ENCODE data around the gene ATP11C.

The ATP11C gene

DNA sequence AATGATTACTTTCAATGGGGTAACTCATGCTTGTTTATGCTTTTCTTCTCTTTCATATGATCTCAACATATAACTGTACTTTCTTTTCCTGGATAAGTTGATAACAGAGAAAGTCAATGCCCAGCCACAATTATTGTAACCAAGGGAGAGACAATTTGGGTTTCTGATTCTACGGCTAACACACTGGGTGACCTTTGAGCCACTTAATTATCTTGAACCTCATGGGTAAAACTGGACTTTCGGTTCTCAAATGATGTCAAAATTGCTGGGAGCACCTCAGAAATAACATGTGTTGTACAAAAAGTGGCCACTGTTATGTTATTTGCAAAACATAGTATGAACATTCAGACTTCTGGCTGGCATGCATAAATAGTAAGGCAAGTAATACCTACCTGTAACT lies 145.3 kb downstream of the ATP11C start:
- TF ChIP-seq, protein P1, sequence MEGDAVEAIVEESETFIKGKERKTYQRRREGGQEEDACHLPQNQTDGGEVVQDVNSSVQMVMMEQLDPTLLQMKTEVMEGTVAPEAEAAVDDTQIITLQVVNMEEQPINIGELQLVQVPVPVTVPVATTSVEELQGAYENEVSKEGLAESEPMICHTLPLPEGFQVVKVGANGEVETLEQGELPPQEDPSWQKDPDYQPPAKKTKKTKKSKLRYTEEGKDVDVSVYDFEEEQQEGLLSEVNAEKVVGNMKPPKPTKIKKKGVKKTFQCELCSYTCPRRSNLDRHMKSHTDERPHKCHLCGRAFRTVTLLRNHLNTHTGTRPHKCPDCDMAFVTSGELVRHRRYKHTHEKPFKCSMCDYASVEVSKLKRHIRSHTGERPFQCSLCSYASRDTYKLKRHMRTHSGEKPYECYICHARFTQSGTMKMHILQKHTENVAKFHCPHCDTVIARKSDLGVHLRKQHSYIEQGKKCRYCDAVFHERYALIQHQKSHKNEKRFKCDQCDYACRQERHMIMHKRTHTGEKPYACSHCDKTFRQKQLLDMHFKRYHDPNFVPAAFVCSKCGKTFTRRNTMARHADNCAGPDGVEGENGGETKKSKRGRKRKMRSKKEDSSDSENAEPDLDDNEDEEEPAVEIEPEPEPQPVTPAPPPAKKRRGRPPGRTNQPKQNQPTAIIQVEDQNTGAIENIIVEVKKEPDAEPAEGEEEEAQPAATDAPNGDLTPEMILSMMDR (IDR thresholded peaks at IDR 0.05; ENCODE audit: extremely low read depth, missing control alignments) = no peak
- no peak for DNase-seq (ENCODE audit: low spot score)

DNA sequence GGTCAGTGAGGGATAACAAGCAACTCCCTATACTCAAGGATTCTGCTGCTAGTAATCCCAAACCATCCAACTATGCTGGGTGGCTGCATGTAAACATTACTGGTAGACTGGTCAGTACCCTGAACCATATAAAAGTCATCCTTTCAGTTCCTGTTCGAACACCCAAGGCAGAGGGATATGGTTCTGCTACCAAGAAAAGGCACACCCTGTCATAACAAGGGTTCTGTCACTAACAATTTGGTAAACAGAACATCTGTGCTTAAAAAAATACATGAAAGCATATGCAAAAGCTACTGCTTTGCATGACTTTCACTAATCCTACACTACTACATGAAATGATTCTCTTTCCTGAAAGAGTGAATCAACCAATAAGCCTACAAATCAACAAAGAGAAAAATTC lies 148.0 kb downstream of the ATP11C start:
- TF ChIP-seq, protein P1 (IDR thresholded peaks at IDR 0.05; ENCODE audit: extremely low read depth, missing control alignments) = no peak
- no peak for DNase-seq (ENCODE audit: low spot score)

DNA sequence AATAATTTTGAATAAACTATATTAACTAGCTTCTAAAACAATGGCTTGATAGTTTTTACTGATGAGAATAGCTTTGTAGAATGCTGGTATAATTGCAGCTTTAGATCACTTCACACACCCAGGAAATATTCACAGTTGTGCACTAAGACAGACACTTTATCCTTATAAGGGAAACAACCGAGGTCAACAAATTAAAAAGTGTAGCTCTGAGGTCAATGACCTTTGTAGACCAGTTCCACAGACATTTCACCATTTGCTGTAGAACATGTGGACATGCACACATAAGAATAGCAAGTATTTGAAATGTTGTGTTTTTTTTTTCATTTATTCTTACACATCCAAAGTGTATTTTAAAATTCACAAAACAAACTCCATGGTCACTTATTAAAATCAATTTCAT lies 148.9 kb downstream of the ATP11C start:
- no peak for DNase-seq (ENCODE audit: low spot score)
- TF ChIP-seq, protein P1 (IDR thresholded peaks at IDR 0.05; ENCODE audit: extremely low read depth, missing control alignments) = no peak

DNA sequence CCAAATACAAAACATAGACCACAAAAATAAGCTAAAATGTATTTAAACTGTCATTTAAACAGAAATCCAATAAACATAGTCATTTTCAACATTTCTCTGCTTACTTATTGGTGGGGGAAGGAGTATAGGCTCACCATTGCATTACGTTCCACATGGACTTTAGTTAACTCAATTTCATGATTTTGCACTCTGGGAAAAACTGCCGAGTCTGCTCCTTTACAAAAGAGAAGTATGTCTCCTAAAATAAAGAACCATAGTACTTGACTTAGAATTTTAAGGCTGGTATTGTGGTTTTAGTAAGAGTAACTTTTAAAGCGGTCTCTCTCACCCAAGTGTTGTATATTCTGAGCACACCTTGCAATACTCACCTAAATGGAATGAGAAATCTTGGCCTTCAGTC lies 149.8 kb downstream of the ATP11C start:
- no peak for DNase-seq (ENCODE audit: low spot score)
- TF ChIP-seq, protein P1 (IDR thresholded peaks at IDR 0.05; ENCODE audit: extremely low read depth, missing control alignments) = no peak

DNA sequence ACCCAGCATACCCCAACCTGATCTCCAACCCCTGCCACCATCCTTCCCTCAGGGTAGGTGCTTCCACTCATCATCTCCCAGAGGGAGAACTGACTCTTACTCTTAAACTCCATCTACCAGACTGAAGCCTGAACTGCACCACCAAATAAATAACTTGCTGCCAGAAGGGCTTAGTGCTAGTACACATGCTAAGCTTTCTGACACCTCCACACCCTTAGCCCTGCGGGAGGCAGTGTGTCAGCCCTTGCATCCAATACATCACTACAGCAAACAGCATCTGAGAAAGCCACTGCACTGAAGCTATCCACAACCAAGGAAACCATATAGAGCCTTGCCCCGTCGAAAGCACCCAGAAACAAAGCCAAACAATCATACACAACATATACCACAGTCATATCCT lies 156.3 kb downstream of the ATP11C start:
- no peak for DNase-seq (ENCODE audit: low spot score)

DNA sequence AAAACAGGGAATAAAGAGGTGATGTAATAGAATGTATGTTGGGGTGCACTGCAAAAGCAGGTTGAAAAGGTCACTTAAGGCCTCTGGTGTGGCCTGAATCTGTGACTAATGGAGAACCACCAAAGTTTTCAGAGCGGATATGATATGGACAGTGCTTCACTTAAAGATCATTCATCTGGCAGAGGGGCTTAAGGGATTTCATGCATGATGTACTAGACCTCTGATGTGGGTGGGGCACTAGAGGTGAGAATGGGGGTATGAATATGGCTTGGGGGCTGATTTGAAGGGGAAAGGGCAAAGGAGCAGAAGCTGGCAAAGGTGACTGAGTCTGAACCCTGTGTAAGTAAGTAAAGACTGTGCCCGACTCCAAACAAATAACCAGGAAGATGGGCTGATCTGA lies 162.5 kb downstream of the ATP11C start:
- no peak for DNase-seq (ENCODE audit: low spot score)
- TF ChIP-seq, protein P1 (IDR thresholded peaks at IDR 0.05; ENCODE audit: extremely low read depth, missing control alignments) = no peak

More for the DNA sequence above, 156.3 kb downstream of the ATP11C start:
- TF ChIP-seq, protein P1 (IDR thresholded peaks at IDR 0.05; ENCODE audit: extremely low read depth, missing control alignments) = no peak

DNA sequence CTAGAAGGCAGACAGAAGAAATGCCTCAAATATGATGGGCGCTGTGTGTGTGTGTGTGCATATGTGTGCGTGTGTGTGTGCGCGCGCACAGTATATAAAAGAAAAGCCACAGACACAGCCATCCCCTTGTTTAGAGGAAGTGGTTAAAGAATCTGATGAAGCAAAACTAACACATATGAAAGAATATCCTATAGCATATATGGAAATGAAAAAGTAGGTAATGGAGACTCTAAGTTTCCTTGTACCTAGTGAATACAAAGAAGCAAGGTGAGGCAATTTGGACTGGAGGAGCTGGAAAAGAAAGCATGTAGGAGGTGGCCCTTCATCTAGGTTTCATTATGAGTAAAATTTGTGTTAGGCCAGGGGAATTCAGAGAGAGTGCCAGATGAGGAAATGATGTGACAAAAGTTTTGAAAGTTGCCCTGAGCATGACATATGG lies 166.3 kb downstream of the ATP11C start:
- DNase-seq (ENCODE audit: low spot score) = peak; percentile 6

More for the DNA sequence above, 166.3 kb downstream of the ATP11C start:
- TF ChIP-seq, protein P1 (IDR thresholded peaks at IDR 0.05; ENCODE audit: extremely low read depth, missing control alignments) = no peak

All from GM20000 (cell line).